H1 (cell line): ENCODE data around the gene AARSD1. TPM values are rescaled to one million over a fixed set of nuclear protein-coding genes. Genes with fewer than 3 reads are reported as not detected.
"Not testable (repeated sequence)": the region's sequence is repeated elsewhere in the genome, so short reads cannot be mapped to it uniquely, and the experiment has no call there.

Source experiments
- CTCF ChIA-PET: fragments of 300-600 bp; sonication (Branson Sonifier 250); formaldehyde crosslinking; loops from one replicate; lab custom pipeline; 2021; ENCODE audit not compliant: partially characterized antibody; lab: Charles Lee
- POLR2A ChIA-PET: fragments of 300-600 bp; sonication (Branson Sonifier 250); formaldehyde crosslinking; loops from one replicate; lab custom pipeline; 2021; ENCODE audit warnings: inconsistent platforms; ENCODE audit not compliant: partially characterized antibody; lab: Charles Lee
- DNase-seq, 2 experiments: peaks; one replicate each; pipeline versions ENCODE4 v3.0.0 to v3.0.0-alpha.2; 2010 to 2022; ENCODE audit warnings: low spot score in 2 of 2, low read depth in 1 of 2, mixed read lengths in 1 of 2
- FAIRE-seq: peaks from 2 replicates; lab custom pipeline; 2011; peaks lifted over from hg19 to GRCh38; lab: Jason Lieb, UNC
- H2AFZ ChIP-seq: 2 replicates; pipeline ENCODE4 v1.8.1; 2012; ENCODE audit warnings: low read length, inconsistent platforms
- H2AK5ac ChIP-seq: 2 replicates; pipeline ENCODE4 v1.6.1; 2013; ENCODE audit warnings: low read depth, low read length
- H2BK120ac ChIP-seq: replicated peaks from 2 replicates; pipeline ENCODE3; 2013; ENCODE audit warnings: low read depth, low read length, inconsistent platforms
- H2BK12ac ChIP-seq: 2 replicates; pipeline ENCODE4 v1.6.1; 2013; ENCODE audit warnings: low read depth, low read length
- H2BK15ac ChIP-seq: 2 replicates; pipeline ENCODE4 v1.6.1; 2013; ENCODE audit warnings: low read length
- H2BK20ac ChIP-seq: 2 replicates; pipeline ENCODE4 v1.6.1; 2013; ENCODE audit warnings: low read length
- H2BK5ac ChIP-seq: 2 replicates; pipeline ENCODE4 v1.6.1; 2013; ENCODE audit warnings: low read depth, low read length
- H3K14ac ChIP-seq: 2 replicates; pipeline ENCODE4 v1.6.1; 2013; ENCODE audit warnings: inconsistent platforms; ENCODE audit not compliant: insufficient read length
- H3K18ac ChIP-seq: 2 replicates; pipeline ENCODE4 v1.6.1; 2013; ENCODE audit warnings: low read length; ENCODE audit errors: extremely low read depth
- H3K23ac ChIP-seq: 2 replicates; pipeline ENCODE4 v1.6.1; 2013; ENCODE audit warnings: inconsistent platforms; ENCODE audit not compliant: insufficient read length
- H3K23me2 ChIP-seq: 2 replicates; pipeline ENCODE4 v1.6.1; 2013; ENCODE audit warnings: low read depth, low read length
- H3K27ac ChIP-seq: 2 replicates; pipeline ENCODE4 v1.6.1; 2011; ENCODE audit warnings: low read depth, low read length, inconsistent platforms
- H3K27me3 ChIP-seq, 4 experiments: replicated peaks in 1 of 4; 1 replicate in 1 of 4; 2 replicates in 3 of 4; pipeline versions ENCODE4 v1.6.1 to v1.8.1; 2011 to 2013; ENCODE audit warnings: low read length in 3 of 4, mild to moderate bottlenecking in 3 of 4, inconsistent platforms in 2 of 4, mixed read lengths in 2 of 4, moderate library complexity in 1 of 4; ENCODE audit not compliant: control insufficient read depth in 3 of 4, insufficient read depth in 3 of 4; ENCODE audit errors: extremely low read depth in 1 of 4
- H3K36me3 ChIP-seq, 4 experiments: 2 replicates each; pipeline versions ENCODE4 v1.6.1 to v1.8.1; 2011 to 2013; ENCODE audit warnings: mild to moderate bottlenecking in 4 of 4, low read length in 3 of 4, moderate library complexity in 2 of 4, control low read depth in 1 of 4, inconsistent platforms in 1 of 4; ENCODE audit not compliant: insufficient read depth in 4 of 4, control insufficient read depth in 2 of 4
- H3K4ac ChIP-seq: replicated peaks from 2 replicates; pipeline ENCODE3; 2013; ENCODE audit warnings: low read length, low read depth, mixed read lengths, inconsistent platforms; ENCODE audit not compliant: insufficient read length
- H3K4me1 ChIP-seq, 4 experiments: replicated peaks in 1 of 4; 1 replicate in 1 of 4; 2 replicates in 3 of 4; pipeline versions ENCODE4 v1.6.1 to v1.8.1; 2011 to 2013; ENCODE audit warnings: low read length in 3 of 4, inconsistent platforms in 2 of 4, mixed read lengths in 1 of 4; ENCODE audit not compliant: insufficient read depth in 4 of 4, control insufficient read depth in 3 of 4
- H3K4me2 ChIP-seq, 2 experiments: 2 replicates each; pipeline versions ENCODE4 v1.6.1 to v1.8.1; 2011 to 2013; ENCODE audit warnings: low read depth in 2 of 2, low read length in 2 of 2, control low read depth in 1 of 2, inconsistent platforms in 1 of 2, mild to moderate bottlenecking in 1 of 2; ENCODE audit not compliant: insufficient read depth in 1 of 2
- H3K4me3 ChIP-seq, 4 experiments: fragments of 200-600, 300-600 bp in 1 of 4; sonication (generic), shearing (Covaris generic), sonication (Bioruptor Twin) in 1 of 4; 2 replicates each; pipeline versions ENCODE4 v1.5.1 to v1.8.1; 2011 to 2016; ENCODE audit warnings: low read length in 4 of 4, low read depth in 3 of 4, control low read depth in 2 of 4, inconsistent platforms in 2 of 4, mild to moderate bottlenecking in 2 of 4, mixed read lengths in 1 of 4, moderate library complexity in 1 of 4; ENCODE audit not compliant: insufficient read depth in 2 of 4; ENCODE audit errors: extremely low read depth in 1 of 4
- H3K56ac ChIP-seq: replicated peaks from 2 replicates; pipeline ENCODE3; 2013; ENCODE audit warnings: low read depth, mild to moderate bottlenecking, mixed read lengths, low read length, inconsistent platforms; ENCODE audit not compliant: insufficient read length
- H3K79me1 ChIP-seq: 2 replicates; pipeline ENCODE4 v1.6.1; 2013; ENCODE audit warnings: low read depth, low read length, control low read depth
- H3K79me2 ChIP-seq, 2 experiments: 2 replicates each; pipeline versions ENCODE4 v1.6.1 to v1.8.1; 2012 to 2013; ENCODE audit warnings: low read length in 2 of 2, mild to moderate bottlenecking in 2 of 2, inconsistent platforms in 1 of 2; ENCODE audit not compliant: insufficient read depth in 2 of 2, control insufficient read depth in 1 of 2
- H3K9ac ChIP-seq, 4 experiments: replicated peaks in 1 of 4; 1 replicate in 1 of 4; 2 replicates in 3 of 4; pipeline versions ENCODE4 v1.6.1 to v1.8.1; 2011 to 2013; ENCODE audit warnings: low read depth in 3 of 4, low read length in 3 of 4, control low read depth in 2 of 4, mild to moderate bottlenecking in 2 of 4, moderate library complexity in 2 of 4, inconsistent platforms in 1 of 4; ENCODE audit errors: extremely low read depth in 1 of 4
- H3K9me3 ChIP-seq, 2 experiments: 2 replicates each; pipeline versions ENCODE4 v1.6.1 to v1.8.1; 2012 to 2013; ENCODE audit warnings: mild to moderate bottlenecking in 2 of 2, moderate library complexity in 2 of 2, control low read depth in 1 of 2, inconsistent platforms in 1 of 2, low read depth in 1 of 2, low read length in 1 of 2, mixed read lengths in 1 of 2; ENCODE audit not compliant: insufficient read depth in 2 of 2
- H4K20me1 ChIP-seq, 2 experiments: replicated peaks in 1 of 2; 2 replicates each; pipeline versions ENCODE3 to v1.8.1; 2011 to 2013; ENCODE audit warnings: inconsistent platforms in 2 of 2, low read length in 2 of 2, mild to moderate bottlenecking in 1 of 2; ENCODE audit not compliant: insufficient read depth in 2 of 2, control insufficient read depth in 1 of 2
- H4K5ac ChIP-seq: 2 replicates; pipeline ENCODE4 v1.6.1; 2013; ENCODE audit warnings: low read length, low read depth, mixed read lengths, inconsistent platforms; ENCODE audit not compliant: insufficient read length
- H4K8ac ChIP-seq: 2 replicates; pipeline ENCODE4 v1.8.0; 2013; ENCODE audit warnings: mild to moderate bottlenecking, moderate library complexity, low read length, inconsistent platforms; ENCODE audit not compliant: insufficient read depth; ENCODE audit errors: extremely low read depth
- H4K91ac ChIP-seq: replicated peaks from 2 replicates; pipeline ENCODE3; 2013; ENCODE audit warnings: low read length, mixed read lengths, inconsistent platforms; ENCODE audit not compliant: insufficient read length
- CBX8 ChIP-seq: fragments of 300-800, 300-1000 bp; sonication (generic); IDR thresholded peaks from 2 replicates; pipeline ENCODE4 v1.7.1; 2016; ENCODE audit warnings: low read depth, low read length, borderline replicate concordance
- NANOG ChIP-seq: IDR thresholded peaks from 2 replicates; pipeline ENCODE4 v1.6.1; 2011; ENCODE audit warnings: low read length, low read depth, mild to moderate bottlenecking, inconsistent platforms; ENCODE audit not compliant: insufficient read depth, poor library complexity, severe bottlenecking
- SP1 ChIP-seq: IDR thresholded peaks from 2 replicates; pipeline ENCODE4 v1.6.1; 2011; ENCODE audit warnings: low read depth, low read length
- TAF1 ChIP-seq: IDR thresholded peaks from 2 replicates; pipeline ENCODE4 v1.6.1; 2011; ENCODE audit warnings: mild to moderate bottlenecking, low read depth, low read length
- TCF12 ChIP-seq: IDR thresholded peaks from 2 replicates; pipeline ENCODE4 v1.6.1; 2011; ENCODE audit warnings: low read depth, mild to moderate bottlenecking, low read length
- WGBS, 2 experiments: shearing (Covaris generic) in 1 of 2; methylation state at CpG; one replicate each; pipeline versions ENCODE4 v1.1.6 to v1.1.7; 2013 to 2015; ENCODE audit warnings: low lambda C conversion rate in 2 of 2, mixed read lengths in 2 of 2, inconsistent platforms in 1 of 2, low coverage in 1 of 2, missing lambda C conversion rate in 1 of 2; ENCODE audit not compliant: insufficient replicate concordance in 2 of 2, insufficient coverage in 1 of 2, insufficient read length in 1 of 2; ENCODE audit errors: extremely low coverage in 1 of 2, missing lambda C conversion rate in 1 of 2; 5-methylcytosine and 5-hydroxymethylcytosine counted together
- polyA plus RNA-seq, 7 experiments: library from polyadenylated mRNA; depleted of rRNA in 3 of 7; stranded (reverse) in 5 of 7; unstranded in 2 of 7; fragments of >200 nt in 5 of 7; fragments of 200-250 nt in 2 of 7; gene quantifications; 1 replicate in 5 of 7; 2 replicates in 1 of 7; 4 replicates in 1 of 7; pipeline versions ENCODE4 v1.2.1 to v1.2.3, GENCODE V29; 2011 to 2013; ENCODE audit warnings: missing spikeins in 2 of 7, mixed read lengths in 2 of 7
- total RNA-seq: library from RNA; stranded (reverse); fragmentation: NEBNext Ultra II Directional; extraction: Animal tissue kit (Norgen Biotek cat#: 25700); gene quantifications from 2 replicates; pipeline ENCODE4 v1.2.1, GENCODE V29; 2021
- TF ChIP-seq, protein P1 (sequence below), 3 experiments: IDR thresholded peaks; 1 replicate in 2 of 3; 2 replicates in 1 of 3; pipeline versions ENCODE4 v1.5.1 to v1.6.1; 2011; ENCODE audit warnings: low read length in 3 of 3, mild to moderate bottlenecking in 3 of 3, inconsistent platforms in 2 of 3, low read depth in 1 of 3, moderate library complexity in 1 of 3; ENCODE audit not compliant: insufficient read depth in 1 of 3; ENCODE audit errors: control extremely low read depth in 1 of 3

The AARSD1 gene
- total and polyA plus RNA-seq, 2 of the 8 experiments (the other 6 are each of a cell fraction or from before 2014, with no cell fraction given) = 51.5 to 58.8 TPM

DNA sequence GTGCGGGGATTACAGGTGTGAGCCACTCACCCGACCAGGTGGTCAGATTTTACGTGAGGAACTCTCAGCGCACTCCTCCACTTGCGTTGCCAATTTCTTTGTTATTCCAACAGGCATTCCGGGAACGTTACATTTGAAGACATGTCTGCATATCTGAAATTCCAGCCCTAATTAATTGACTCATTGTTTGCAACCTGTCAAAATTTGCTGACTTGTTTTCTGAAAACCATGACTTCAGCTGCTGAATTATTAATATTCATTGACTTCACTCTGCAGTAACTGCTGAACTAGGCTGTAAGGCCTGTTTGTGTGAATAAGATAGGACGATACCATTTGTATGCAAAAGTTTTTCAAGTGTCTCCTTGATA lies 47.0 kb downstream of the AARSD1 start (continued):
- TF ChIP-seq CBX8 (no peak), TCF12 (0 out of 2 replicates have a peak, but pooled peaks have one; percentile 7), TAF1 (no peak), SP1 (0 out of 2 replicates have a peak, but pooled peaks have one; percentile 28), NANOG (no peak)
- TF ChIP-seq, protein P1, sequence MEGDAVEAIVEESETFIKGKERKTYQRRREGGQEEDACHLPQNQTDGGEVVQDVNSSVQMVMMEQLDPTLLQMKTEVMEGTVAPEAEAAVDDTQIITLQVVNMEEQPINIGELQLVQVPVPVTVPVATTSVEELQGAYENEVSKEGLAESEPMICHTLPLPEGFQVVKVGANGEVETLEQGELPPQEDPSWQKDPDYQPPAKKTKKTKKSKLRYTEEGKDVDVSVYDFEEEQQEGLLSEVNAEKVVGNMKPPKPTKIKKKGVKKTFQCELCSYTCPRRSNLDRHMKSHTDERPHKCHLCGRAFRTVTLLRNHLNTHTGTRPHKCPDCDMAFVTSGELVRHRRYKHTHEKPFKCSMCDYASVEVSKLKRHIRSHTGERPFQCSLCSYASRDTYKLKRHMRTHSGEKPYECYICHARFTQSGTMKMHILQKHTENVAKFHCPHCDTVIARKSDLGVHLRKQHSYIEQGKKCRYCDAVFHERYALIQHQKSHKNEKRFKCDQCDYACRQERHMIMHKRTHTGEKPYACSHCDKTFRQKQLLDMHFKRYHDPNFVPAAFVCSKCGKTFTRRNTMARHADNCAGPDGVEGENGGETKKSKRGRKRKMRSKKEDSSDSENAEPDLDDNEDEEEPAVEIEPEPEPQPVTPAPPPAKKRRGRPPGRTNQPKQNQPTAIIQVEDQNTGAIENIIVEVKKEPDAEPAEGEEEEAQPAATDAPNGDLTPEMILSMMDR (IDR thresholded peaks at IDR 0.05; ENCODE audit: control extremely low read depth in 1 of 3, insufficient read depth in 1 of 3, low read depth in 1 of 3, low read length in 3 of 3) = no peak

GRCh38 chr17:42916388-42917235 lies 47.6 kb downstream of the AARSD1 start:
- not testable (repeated sequence) for H2BK15ac ChIP-seq, H4K91ac ChIP-seq, H3K56ac ChIP-seq, H4K5ac ChIP-seq, H2AFZ ChIP-seq, H3K23ac ChIP-seq, H2AK5ac ChIP-seq, FAIRE-seq, H3K27ac ChIP-seq, H3K4me1 ChIP-seq, H3K4ac ChIP-seq, H3K9ac ChIP-seq, H3K18ac ChIP-seq, H2BK120ac ChIP-seq, DNase-seq, H3K79me1 ChIP-seq, H3K4me2 ChIP-seq, H3K27me3 ChIP-seq, H3K9me3 ChIP-seq, H2BK5ac ChIP-seq, H2BK20ac ChIP-seq, H3K79me2 ChIP-seq, H4K20me1 ChIP-seq, H4K8ac ChIP-seq, H3K14ac ChIP-seq, H3K4me3 ChIP-seq, H3K36me3 ChIP-seq, H3K23me2 ChIP-seq, H2BK12ac ChIP-seq
- 86% methylated on average over 4 of the region's 4 CpGs; no CpG with 5 or more reads in 1 of the 2 experiments for WGBS, 2 experiments
- CTCF ChIA-PET = interaction anchor here (1.5 kb wide), 1 partner anchor 73 kb away, joined by 3 read pairs; the partner anchor contains the start of gene AOC2
- POLR2A ChIA-PET = interaction anchor here (0.9 to 1.7 kb wide), 3 partner anchors 50 to 74 kb away, joined by 3 to 4 read pairs (median 4); no protein-coding TSS in a partner anchor
